GM10266 (cell line): Measurements from ENCODE around the gene RAB29.

Source experiments
- DNase-seq: peaks from one replicate; pipeline ENCODE4 v3.0.0; 2012; ENCODE audit errors: extremely low spot score
- CTCF ChIP-seq: IDR thresholded peaks from 2 replicates; pipeline ENCODE4 v1.5.1; 2012; ENCODE audit warnings: mild to moderate bottlenecking, low read depth; ENCODE audit not compliant: control insufficient read depth, insufficient read depth; ENCODE audit errors: missing control alignments

Gene RAB29

GRCh38 chr1:205797168-205797567, 21.9 kb upstream of the RAB29 start:
- no peak for DNase-seq
- TF ChIP-seq CTCF = no peak

- DNase-seq = no peak
- TF ChIP-seq CTCF = no peak
These were observed 18.9 kb upstream of the RAB29 start for GRCh38 chr1:205794011-205794730.

- TF ChIP-seq CTCF = no peak
These were observed 17.8 kb upstream of the RAB29 start for GRCh38 chr1:205792961-205793673.

GRCh38 chr1:205792481-205792881, 17.2 kb upstream of the RAB29 start:
- no peak for DNase-seq
- TF ChIP-seq CTCF = no peak

More at GRCh38 chr1:205792961-205793673, 17.8 kb upstream of the RAB29 start:
- no peak for DNase-seq

GRCh38 chr1:205791568-205792180, 16.4 kb upstream of the RAB29 start:
- TF ChIP-seq CTCF = peak; percentile 92
- peak; percentile 74 for DNase-seq

- DNase-seq = no peak
- TF ChIP-seq CTCF = no peak
These were observed 12.1 kb upstream of the RAB29 start for GRCh38 chr1:205787287-205787916.
